Hepatocyte (in vitro differentiated cells): ENCODE data around the gene SERINC2.

Source experiments
- CTCF ChIP-seq: fragments of 200-600 bp; sonication (generic); IDR thresholded peaks from 2 replicates; pipeline ENCODE4 v1.5.1; 2016; ENCODE audit warnings: antibody characterized with exemption, mild to moderate bottlenecking; ENCODE audit not compliant: poor library complexity
- EZH2 ChIP-seq: fragments of 200-600 bp; sonication (generic); IDR thresholded peaks from 2 replicates; pipeline ENCODE4 v1.6.1; 2016; ENCODE audit warnings: antibody characterized with exemption, mild to moderate bottlenecking, borderline replicate concordance

GRCh38 chr1:31427322-31427721 is 14.3 kb downstream of the SERINC2 start:
- TF ChIP-seq CTCF = no peak
- no peak for TF ChIP-seq EZH2
